ENCODE results near the gene HARBI1. TPM values are rescaled to one million over a fixed set of nuclear protein-coding genes. Genes with fewer than 3 reads are reported as not detected.

The HARBI1 gene
- total RNA-seq, 4 donors from 2014 or later = 0.59 to 5.2 (median 2.6) TPM

GRCh38 chr11:46564459-46564858 lies 52.6 kb downstream of the HARBI1 start:
- TF ChIP-seq POLR2A (IDR thresholded peaks at IDR 0.05) (no peak), EP300 (IDR thresholded peaks at IDR 0.05) (no peak), CTCF (IDR thresholded peaks at IDR 0.05) (no peak)
- WGBS, 2 donors = 88 to 97% methylated on average over 1 of the region's 1 CpG
- Histone ChIP-seq H3K27ac (no peak overlapping the region), H3K4me3 (no peak overlapping the region), H3K36me3 (no peaks in the 10 kb centered on the region), H3K9me3 (no peaks in the 10 kb centered on the region), H3K27me3 (no peaks in the 10 kb centered on the region), H3K4me1 (peaks cover 0 to 28% (median 16%) of the 10 kb centered on the region in 4 donors)
- DNase-seq (ENCODE audit: low spot score in 2 of 2) = no peak

- H3K27ac ChIP-seq = no peak overlapping the region
These were observed 54.5 kb downstream of the HARBI1 start for GRCh38 chr11:46562527-46562926.

GRCh38 chr11:46560300-46560991 lies 56.6 kb downstream of the HARBI1 start:
- peak in 1 of 2 donors; percentile 13 for TF ChIP-seq EP300 (IDR thresholded peaks at IDR 0.05)
- no peak for TF ChIP-seq CTCF (IDR thresholded peaks at IDR 0.05)
- no peak for TF ChIP-seq POLR2A (IDR thresholded peaks at IDR 0.05)
- peaks cover 0 to 44% (median 19%) of the 10 kb centered on the region in 4 donors for H3K4me1 ChIP-seq
- WGBS, 2 donors = 7% methylated on average over 6 of the region's 6 CpGs
- no peaks in the 10 kb centered on the region for H3K9me3 ChIP-seq
- H3K4me3 ChIP-seq = peak overlapping the region; percentile 15 to 39 (median 26)
- peak overlapping the region; percentile 22 to 86 (median 72) for H3K27ac ChIP-seq
- no peaks in the 10 kb centered on the region for H3K36me3 ChIP-seq
- no peaks in the 10 kb centered on the region for H3K27me3 ChIP-seq
- DNase-seq (ENCODE audit: low spot score in 2 of 2) = no peak

More at GRCh38 chr11:46562527-46562926, 54.5 kb downstream of the HARBI1 start:
- Histone ChIP-seq H3K27me3 (no peaks in the 10 kb centered on the region), H3K4me3 (no peak overlapping the region), H3K4me1 (peaks cover 0 to 40% (median 17%) of the 10 kb centered on the region in 4 donors), H3K9me3 (no peaks in the 10 kb centered on the region), H3K36me3 (no peaks in the 10 kb centered on the region)
- no peak for DNase-seq (ENCODE audit: low spot score in 2 of 2)
- TF ChIP-seq POLR2A (IDR thresholded peaks at IDR 0.05) (no peak), EP300 (IDR thresholded peaks at IDR 0.05) (no peak), CTCF (IDR thresholded peaks at IDR 0.05) (no peak)
- 95 to 96% methylated on average over 5 of the region's 5 CpGs for WGBS, 2 donors

- 76 to 77% methylated on average over 1 of the region's 1 CpG for WGBS, 2 donors
- peak overlapping the region in 3 of 4 donors; percentile 64 to 86 (median 81) for H3K27ac ChIP-seq
- H3K4me1 ChIP-seq = peaks cover 0 to 49% (median 24%) of the 10 kb centered on the region in 4 donors
These were observed 57.2 kb downstream of the HARBI1 start for GRCh38 chr11:46559815-46560214.

More at GRCh38 chr11:46559815-46560214, 57.2 kb downstream of the HARBI1 start:
- Histone ChIP-seq H3K9me3 (no peaks in the 10 kb centered on the region), H3K27me3 (no peaks in the 10 kb centered on the region), H3K4me3 (peak overlapping the region in 2 of 4 donors; percentile 15 to 39), H3K36me3 (no peaks in the 10 kb centered on the region)
- TF ChIP-seq POLR2A (IDR thresholded peaks at IDR 0.05) (no peak), EP300 (IDR thresholded peaks at IDR 0.05) (no peak), CTCF (IDR thresholded peaks at IDR 0.05) (no peak)
- no peak for DNase-seq (ENCODE audit: low spot score in 2 of 2)
